Measurements from ENCODE around the gene GCLC. TPM values are rescaled to one million over a fixed set of nuclear protein-coding genes. Genes with fewer than 3 reads are reported as not detected.

Gene GCLC
- total RNA-seq, 1 donor from 2014 or later: 16.4 TPM

DNA sequence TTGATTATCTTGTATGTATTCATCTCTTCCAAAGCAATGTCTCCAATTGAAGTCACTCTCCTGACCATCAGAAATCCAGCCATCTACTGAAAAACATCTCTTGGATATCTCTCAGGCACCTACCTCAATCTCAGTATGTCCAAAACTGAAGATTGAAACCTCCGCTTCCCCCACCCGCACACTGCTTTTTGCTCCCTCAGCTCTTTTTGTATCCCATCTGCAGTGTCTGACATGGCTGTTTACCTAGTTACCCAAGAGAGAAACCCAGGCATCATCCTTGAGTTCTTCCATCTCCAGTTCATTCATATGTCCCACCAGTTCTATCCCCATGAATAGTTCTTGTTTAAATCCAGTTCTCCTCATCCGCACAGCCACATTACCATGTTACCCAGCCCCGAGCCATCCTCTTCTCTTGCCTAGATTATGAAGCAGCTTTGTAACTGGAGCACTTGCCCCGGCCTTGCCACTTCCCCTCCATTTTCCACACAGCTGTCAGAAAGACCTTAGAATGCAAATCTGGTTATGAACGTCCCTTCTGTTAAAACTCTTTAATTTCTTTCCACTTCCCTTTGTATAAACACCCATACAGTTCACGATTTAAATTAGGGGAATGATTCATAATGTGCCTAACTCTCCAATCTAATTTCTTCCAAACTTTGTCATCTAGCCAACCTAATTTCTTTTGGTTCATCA is 40.5 kb upstream of the GCLC start:
- TF ChIP-seq, protein P1, sequence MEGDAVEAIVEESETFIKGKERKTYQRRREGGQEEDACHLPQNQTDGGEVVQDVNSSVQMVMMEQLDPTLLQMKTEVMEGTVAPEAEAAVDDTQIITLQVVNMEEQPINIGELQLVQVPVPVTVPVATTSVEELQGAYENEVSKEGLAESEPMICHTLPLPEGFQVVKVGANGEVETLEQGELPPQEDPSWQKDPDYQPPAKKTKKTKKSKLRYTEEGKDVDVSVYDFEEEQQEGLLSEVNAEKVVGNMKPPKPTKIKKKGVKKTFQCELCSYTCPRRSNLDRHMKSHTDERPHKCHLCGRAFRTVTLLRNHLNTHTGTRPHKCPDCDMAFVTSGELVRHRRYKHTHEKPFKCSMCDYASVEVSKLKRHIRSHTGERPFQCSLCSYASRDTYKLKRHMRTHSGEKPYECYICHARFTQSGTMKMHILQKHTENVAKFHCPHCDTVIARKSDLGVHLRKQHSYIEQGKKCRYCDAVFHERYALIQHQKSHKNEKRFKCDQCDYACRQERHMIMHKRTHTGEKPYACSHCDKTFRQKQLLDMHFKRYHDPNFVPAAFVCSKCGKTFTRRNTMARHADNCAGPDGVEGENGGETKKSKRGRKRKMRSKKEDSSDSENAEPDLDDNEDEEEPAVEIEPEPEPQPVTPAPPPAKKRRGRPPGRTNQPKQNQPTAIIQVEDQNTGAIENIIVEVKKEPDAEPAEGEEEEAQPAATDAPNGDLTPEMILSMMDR (conservative IDR thresholded peaks at IDR 0.05; ENCODE audit: low read depth, low read length): no peak
- H3K4me3 ChIP-seq (ENCODE audit: low read depth, low read length): no peak overlapping the region
- DNase-seq (ENCODE audit: low read depth): no peak

DNA sequence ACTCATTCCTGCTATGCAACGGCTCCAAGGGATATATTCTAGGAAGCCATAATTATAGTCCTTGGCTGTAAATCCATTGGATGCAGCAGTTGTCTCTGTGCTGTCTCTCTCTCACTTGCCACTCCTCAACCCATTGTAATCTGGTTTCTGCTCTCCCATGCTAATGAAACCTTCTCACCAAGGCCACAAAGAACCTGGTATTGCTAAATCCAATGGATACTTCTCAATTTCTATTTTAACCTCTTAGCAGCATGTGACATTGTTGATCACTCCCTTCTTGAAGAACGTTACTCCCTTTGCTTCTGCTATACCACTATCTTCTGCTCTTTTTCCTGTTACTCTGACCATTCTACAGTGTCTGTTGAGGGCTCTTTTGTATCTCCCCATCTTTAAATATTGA is 39.8 kb upstream of the GCLC start:
- TF ChIP-seq, protein P1 (conservative IDR thresholded peaks at IDR 0.05; ENCODE audit: low read depth, low read length): no peak
- no peak for DNase-seq (ENCODE audit: low read depth)
- H3K4me3 ChIP-seq (ENCODE audit: low read depth, low read length): no peak overlapping the region

DNA sequence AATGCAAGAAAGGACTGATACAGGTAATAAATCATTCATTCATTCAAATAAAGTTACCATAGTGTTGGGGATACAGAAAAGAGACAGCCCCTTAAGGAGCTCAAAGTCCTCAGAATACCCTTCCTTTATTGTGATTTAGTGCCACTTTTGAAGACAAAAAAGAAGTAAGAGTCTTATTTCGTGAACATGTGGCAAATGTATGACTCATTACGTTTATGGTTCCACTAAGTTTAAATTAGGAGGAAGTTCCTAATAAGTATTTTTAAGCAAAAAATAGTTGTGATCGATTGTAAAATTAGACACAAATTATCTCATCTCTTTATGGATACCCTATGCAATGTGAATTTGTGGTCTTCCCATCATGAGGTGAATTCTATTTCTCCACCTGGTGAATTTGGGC is 38.5 kb upstream of the GCLC start:
- TF ChIP-seq, protein P1 (conservative IDR thresholded peaks at IDR 0.05; ENCODE audit: low read depth, low read length): no peak
- no peak for DNase-seq (ENCODE audit: low read depth)

GRCh38 chr6:53582963-53583362 is 38.1 kb upstream of the GCLC start:
- no peak for DNase-seq (ENCODE audit: low read depth)
- no peak overlapping the region for H3K4me3 ChIP-seq (ENCODE audit: low read depth, low read length)
- TF ChIP-seq, protein P1 (conservative IDR thresholded peaks at IDR 0.05; ENCODE audit: low read depth, low read length): no peak

More for the DNA sequence above, 38.5 kb upstream of the GCLC start:
- H3K4me3 ChIP-seq (ENCODE audit: low read depth, low read length): no peak overlapping the region

DNA sequence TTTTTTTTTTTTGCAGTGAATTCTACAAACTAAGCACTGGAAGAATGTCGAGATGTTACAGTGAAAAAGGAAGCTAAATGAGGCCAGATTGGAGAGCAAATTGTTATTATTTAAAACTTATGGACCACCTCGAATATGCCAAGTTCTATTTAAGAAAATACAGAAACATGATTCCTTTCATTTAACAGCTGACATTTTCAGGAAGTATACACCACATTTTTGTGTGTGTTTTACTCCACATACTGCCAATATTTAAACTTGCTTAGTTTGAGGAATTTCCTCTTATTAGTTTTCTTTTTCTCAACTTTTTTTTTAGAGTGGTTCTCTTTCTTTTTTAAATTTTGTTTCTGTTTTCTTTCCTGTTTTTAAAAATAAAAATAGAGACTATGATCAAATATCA is 37.0 kb upstream of the GCLC start:
- DNase-seq (ENCODE audit: low read depth): no peak
- TF ChIP-seq, protein P1 (conservative IDR thresholded peaks at IDR 0.05; ENCODE audit: low read depth, low read length): no peak
- H3K4me3 ChIP-seq (ENCODE audit: low read depth, low read length): no peak overlapping the region

- DNase-seq (ENCODE audit: low read depth): no peak
- H3K4me3 ChIP-seq (ENCODE audit: low read depth, low read length): no peak overlapping the region
- TF ChIP-seq, protein P1 (conservative IDR thresholded peaks at IDR 0.05; ENCODE audit: low read depth, low read length): no peak
Observed at GRCh38 chr6:53581173-53581773, 36.4 kb upstream of the GCLC start.

GRCh38 chr6:53579338-53579737 is 34.4 kb upstream of the GCLC start:
- TF ChIP-seq, protein P1 (conservative IDR thresholded peaks at IDR 0.05; ENCODE audit: low read depth, low read length): no peak

More at GRCh38 chr6:53579338-53579737, 34.4 kb upstream of the GCLC start:
- no peak for DNase-seq (ENCODE audit: low read depth)
- no peak overlapping the region for H3K4me3 ChIP-seq (ENCODE audit: low read depth, low read length)
